Colonic mucosa (tissue), 4 donors: ENCODE data around the gene NPBWR2. TPM values are rescaled to one million over a fixed set of nuclear protein-coding genes. Genes with fewer than 3 reads are reported as not detected.

ENCODE experiments used
- DNase-seq: peaks from one replicate; pipeline ENCODE4 v3.0.0-alpha.2; 2020
- H3K27ac ChIP-seq: fragments of 200-600 bp; one replicate; pipeline ENCODE4 v1.8.0; 2021
- H3K27me3 ChIP-seq: fragments of 200-600 bp; one replicate; pipeline ENCODE4 v1.8.0; 2021
- H3K36me3 ChIP-seq: fragments of 200-600 bp; one replicate; pipeline ENCODE4 v1.8.0; 2021
- H3K4me1 ChIP-seq: fragments of 200-600 bp; one replicate; pipeline ENCODE4 v1.8.0; 2021; ENCODE audit warnings: mild to moderate bottlenecking
- H3K4me3 ChIP-seq: fragments of 200-600 bp; one replicate; pipeline ENCODE4 v1.8.0; 2021
- H3K9ac ChIP-seq, 2 donors: one replicate each; pipeline ENCODE4 v1.7.0; 2013; ENCODE audit warnings: control low read depth in 2 of 2, low read depth in 2 of 2, low read length in 2 of 2
- H3K9me3 ChIP-seq: fragments of 200-600 bp; one replicate; pipeline ENCODE4 v1.8.0; 2021
- intact Hi-C: fragments of 100-400 bp; cut with DNase I; formaldehyde crosslinking; loops from one replicate; pipeline ENCODE4 v1.14.1; 2022
- total RNA-seq, 2 donors: library from RNA; stranded (reverse); fragmentation: NEBNext Ultra II Directional in 1 of 2; extraction: Animal tissue kit (Norgen Biotek cat#: 25700) in 1 of 2; gene quantifications; one replicate each; pipeline ENCODE4 v1.2.1, GENCODE V29; 2021
- TF ChIP-seq, protein P1 (sequence below): fragments of 200-600 bp; IDR thresholded peaks from one replicate; pipeline ENCODE4 v1.8.0; 2022; ENCODE audit warnings: antibody characterized with exemption, mild to moderate bottlenecking
- donor health status: healthy.
- donor health status: DM: no; HTN: no; CAD: no.
- donor health status: DM: no; HTN: no; CAD: no.

Gene NPBWR2
- total RNA-seq, 2 donors from 2014 or later: not detected

DNA sequence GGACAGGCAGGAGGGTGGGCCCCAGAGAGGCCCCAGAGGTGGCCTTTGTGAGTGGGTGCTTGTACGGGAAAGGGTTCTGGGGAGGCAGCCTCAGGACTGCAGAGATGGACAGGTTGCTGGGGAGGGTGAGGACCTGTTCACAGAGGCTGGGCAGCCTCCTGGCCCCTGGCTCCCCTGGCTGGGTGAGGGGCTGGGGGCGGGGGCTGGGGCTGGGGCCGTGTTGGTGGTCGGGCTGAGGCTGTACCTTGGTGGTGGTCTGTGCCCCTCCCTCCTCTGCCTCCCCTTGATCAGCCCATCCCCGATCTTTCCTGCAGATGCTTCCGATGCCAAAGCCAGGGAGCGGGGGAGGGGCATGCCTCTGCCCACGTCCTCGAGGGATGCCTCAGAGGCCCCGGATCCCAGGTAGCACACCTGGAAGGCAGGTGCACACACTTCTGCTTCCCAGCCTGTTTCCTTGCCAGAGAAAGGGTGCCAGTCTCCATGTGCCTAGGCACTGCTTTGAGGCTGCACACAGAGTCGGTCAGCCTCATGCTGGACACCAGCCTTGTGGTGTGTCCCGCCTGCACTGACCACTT is 39.5 kb downstream of the NPBWR2 start:
- Histone ChIP-seq H3K36me3 (no peaks in the 10 kb centered on the region), H3K9ac (no peak overlapping the region), H3K4me3 (no peak overlapping the region), H3K4me1 (no peaks in the 10 kb centered on the region), H3K27me3 (no peaks in the 10 kb centered on the region), H3K9me3 (no peaks in the 10 kb centered on the region), H3K27ac (no peak overlapping the region)
- TF ChIP-seq, protein P1, sequence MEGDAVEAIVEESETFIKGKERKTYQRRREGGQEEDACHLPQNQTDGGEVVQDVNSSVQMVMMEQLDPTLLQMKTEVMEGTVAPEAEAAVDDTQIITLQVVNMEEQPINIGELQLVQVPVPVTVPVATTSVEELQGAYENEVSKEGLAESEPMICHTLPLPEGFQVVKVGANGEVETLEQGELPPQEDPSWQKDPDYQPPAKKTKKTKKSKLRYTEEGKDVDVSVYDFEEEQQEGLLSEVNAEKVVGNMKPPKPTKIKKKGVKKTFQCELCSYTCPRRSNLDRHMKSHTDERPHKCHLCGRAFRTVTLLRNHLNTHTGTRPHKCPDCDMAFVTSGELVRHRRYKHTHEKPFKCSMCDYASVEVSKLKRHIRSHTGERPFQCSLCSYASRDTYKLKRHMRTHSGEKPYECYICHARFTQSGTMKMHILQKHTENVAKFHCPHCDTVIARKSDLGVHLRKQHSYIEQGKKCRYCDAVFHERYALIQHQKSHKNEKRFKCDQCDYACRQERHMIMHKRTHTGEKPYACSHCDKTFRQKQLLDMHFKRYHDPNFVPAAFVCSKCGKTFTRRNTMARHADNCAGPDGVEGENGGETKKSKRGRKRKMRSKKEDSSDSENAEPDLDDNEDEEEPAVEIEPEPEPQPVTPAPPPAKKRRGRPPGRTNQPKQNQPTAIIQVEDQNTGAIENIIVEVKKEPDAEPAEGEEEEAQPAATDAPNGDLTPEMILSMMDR: no peak
- intact Hi-C loops: no loop called here
- no peak for DNase-seq

DNA sequence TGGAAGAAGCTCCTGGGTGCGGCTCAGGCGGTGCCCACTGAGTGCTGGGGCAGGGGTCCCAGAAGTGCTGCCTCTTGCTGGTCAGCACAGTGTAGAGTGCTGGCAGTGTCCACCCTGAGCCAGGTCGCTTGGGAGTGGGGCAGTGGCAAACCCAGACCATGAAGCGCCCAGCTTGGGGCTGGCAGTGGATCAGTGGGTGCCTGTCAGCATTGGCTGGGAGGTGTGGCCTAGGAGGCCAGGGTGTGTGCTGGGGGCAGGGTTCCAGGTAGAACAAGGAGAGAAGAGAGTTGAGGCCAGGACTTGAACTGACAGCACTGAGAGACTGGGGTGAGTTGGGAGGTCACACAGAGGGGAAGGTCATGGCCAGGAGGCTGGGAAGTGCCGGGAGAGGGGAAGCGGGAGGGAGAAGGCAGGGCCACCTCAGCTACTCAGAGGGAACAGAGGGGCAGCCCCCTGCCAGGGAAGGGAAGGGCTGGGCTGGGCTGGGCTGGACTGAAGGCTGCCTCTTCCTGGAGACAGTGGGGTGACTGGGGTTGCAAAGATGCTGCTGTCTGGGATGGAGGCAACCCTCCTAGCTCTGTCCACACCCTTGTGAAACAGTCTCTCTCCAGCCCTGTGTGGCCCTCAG is 40.2 kb downstream of the NPBWR2 start:
- H3K27ac ChIP-seq: no peak overlapping the region
- no peak overlapping the region for H3K9ac ChIP-seq
- intact Hi-C loops: no loop called here
- no peaks in the 10 kb centered on the region for H3K36me3 ChIP-seq
- no peaks in the 10 kb centered on the region for H3K27me3 ChIP-seq
- no peak for DNase-seq
- no peaks in the 10 kb centered on the region for H3K9me3 ChIP-seq
- no peak overlapping the region for H3K4me3 ChIP-seq
- TF ChIP-seq, protein P1: no peak
- peaks cover 5% of the 10 kb centered on the region for H3K4me1 ChIP-seq

DNA sequence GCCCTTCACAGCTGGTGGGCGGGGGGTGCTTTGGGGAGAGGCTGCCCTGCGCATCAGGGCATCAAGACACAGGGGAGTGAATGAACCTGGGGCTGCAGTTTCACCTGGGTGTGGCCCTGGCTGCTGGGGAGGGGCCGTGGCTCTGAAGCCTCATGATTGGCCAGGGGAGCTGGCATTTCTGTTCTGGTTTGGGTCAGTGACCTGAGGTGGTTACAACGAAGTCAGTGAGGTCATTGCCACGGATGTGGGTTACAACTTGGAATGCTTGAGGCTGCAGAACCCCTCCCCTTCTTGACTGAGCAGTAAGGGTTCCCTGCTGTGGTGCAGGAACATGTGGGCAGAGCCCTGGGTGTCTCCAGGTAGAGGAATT is 41.4 kb downstream of the NPBWR2 start:
- H3K9ac ChIP-seq: no peak overlapping the region
- no peak for DNase-seq
- H3K36me3 ChIP-seq: no peaks in the 10 kb centered on the region
- no peaks in the 10 kb centered on the region for H3K9me3 ChIP-seq
- H3K4me3 ChIP-seq: no peak overlapping the region
- no peaks in the 10 kb centered on the region for H3K27me3 ChIP-seq
- TF ChIP-seq, protein P1: no peak
- intact Hi-C loops: no loop called here
- peaks cover 5% of the 10 kb centered on the region for H3K4me1 ChIP-seq
- no peak overlapping the region for H3K27ac ChIP-seq

DNA sequence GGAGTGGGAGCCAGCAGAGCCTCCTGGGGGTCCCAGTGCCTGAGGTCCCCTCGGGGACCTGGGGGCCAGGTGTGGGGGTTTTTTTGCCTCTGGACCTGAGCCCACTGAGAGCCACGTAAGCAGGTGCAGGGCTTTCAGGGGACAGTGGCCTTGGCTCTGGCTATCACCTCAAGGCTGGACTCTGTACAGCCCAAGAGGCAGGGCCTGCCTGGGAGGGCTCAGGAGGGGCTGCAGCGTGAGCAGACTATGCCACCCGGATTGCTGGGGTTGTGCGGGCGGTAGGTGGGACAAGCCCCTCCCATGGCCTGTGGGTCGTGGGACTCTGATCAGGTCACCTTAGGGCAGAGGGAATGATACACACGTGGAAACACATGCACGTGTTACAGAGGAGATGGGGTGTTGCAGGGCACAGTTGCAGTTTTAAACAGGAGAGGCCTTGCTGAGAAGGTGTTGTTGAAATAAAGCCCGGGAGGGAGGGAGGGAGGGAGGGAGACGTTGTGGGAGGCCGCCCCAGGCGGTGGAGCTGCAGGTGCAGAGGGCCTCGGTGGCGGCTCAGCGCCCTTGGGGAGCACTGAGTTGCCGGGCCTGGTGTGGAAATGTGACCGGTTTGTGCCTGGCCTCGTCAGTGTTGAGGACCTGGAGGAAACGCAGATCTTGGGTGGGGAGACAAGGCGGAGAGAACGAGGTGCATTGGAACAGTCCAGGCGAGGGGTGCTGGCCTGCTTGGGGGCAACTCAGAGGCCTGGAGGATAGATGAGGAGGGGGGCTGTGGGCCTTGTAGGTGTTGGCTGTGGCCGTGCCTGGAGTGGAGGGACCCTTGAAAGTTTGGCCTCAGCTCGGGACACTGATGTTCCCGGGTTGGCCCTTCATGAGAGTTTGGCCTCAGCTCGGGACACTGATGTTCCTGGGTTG is 42.0 kb downstream of the NPBWR2 start:
- TF ChIP-seq, protein P1: no peak
- H3K9me3 ChIP-seq: no peaks in the 10 kb centered on the region
- peaks cover 5% of the 10 kb centered on the region for H3K4me1 ChIP-seq
- H3K27me3 ChIP-seq: no peaks in the 10 kb centered on the region
- no peak overlapping the region for H3K27ac ChIP-seq
- intact Hi-C loops: no loop called here
- H3K4me3 ChIP-seq: no peak overlapping the region
- H3K9ac ChIP-seq: no peak overlapping the region
- no peak for DNase-seq
- no peaks in the 10 kb centered on the region for H3K36me3 ChIP-seq

DNA sequence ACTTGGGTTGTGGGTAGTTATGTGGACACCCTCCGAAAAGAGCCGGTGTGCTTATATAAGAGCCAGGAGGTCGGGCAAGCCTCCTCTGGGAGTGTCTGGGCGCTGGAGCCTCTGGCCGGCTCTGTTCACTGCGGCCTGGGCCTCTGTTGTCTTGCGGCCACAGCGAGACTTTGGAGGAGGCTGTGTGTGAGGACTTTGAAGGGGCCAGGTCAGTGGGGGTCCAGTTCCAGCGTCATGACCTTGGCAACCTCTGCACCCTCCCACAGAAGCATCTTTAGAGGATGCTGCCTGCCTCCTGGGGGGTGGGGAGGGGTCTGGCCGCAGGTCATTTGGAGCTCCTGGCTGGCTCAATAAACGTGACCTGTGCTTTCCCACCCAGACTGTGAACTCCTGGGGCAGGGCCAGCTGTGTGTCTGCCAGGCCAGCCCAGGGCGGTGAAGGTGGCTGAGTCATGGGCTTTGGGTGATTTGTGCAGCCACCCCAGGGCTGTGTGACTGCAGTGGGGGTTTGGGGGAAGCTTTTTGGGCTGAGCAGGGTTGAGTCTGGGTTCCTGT is 43.1 kb downstream of the NPBWR2 start:
- no peak for DNase-seq
- Histone ChIP-seq H3K4me3 (no peak overlapping the region), H3K9ac (peak overlapping the region in 1 of 2 donors; percentile 40), H3K9me3 (no peaks in the 10 kb centered on the region), H3K36me3 (no peaks in the 10 kb centered on the region), H3K4me1 (peaks cover 5% of the 10 kb centered on the region), H3K27me3 (no peaks in the 10 kb centered on the region), H3K27ac (no peak overlapping the region)
- intact Hi-C loops: loop anchor here (5.0 kb wide), 1 partner anchor 82 kb away; the partner anchor contains the start of gene PRPF6
- TF ChIP-seq, protein P1: no peak
